HCT116 (cell line): ENCODE results near the gene ALCAM.

ENCODE experiments used
- CTCF ChIP-seq, 3 experiments: fragments of 200-600 bp in 1 of 3; sonication (generic) in 1 of 3; IDR thresholded peaks in 2 of 3; conservative IDR thresholded peaks in 1 of 3; 2 replicates each; pipeline ENCODE4 v1.5.1; 2012 to 2017; ENCODE audit warnings: low read depth in 2 of 3, low read length in 2 of 3, antibody characterized with exemption in 1 of 3, borderline replicate concordance in 1 of 3, control low read depth in 1 of 3, mild to moderate bottlenecking in 1 of 3, mixed read lengths in 1 of 3, mixed run types in 1 of 3, moderate library complexity in 1 of 3; ENCODE audit not compliant: insufficient read depth in 1 of 3
- EGR1 ChIP-seq: IDR thresholded peaks from 2 replicates; pipeline ENCODE4 v1.6.1; 2012; ENCODE audit warnings: low read depth
- EZH2phosphoT487 ChIP-seq: fragments of 200-600 bp; IDR thresholded peaks from 2 replicates; pipeline ENCODE4 v1.6.1; 2018; ENCODE audit warnings: antibody characterized with exemption, borderline replicate concordance
- POLR2A ChIP-seq: IDR thresholded peaks from 2 replicates; pipeline ENCODE4 v1.7.0; 2011; ENCODE audit warnings: borderline replicate concordance; ENCODE audit not compliant: insufficient read depth, insufficient read length; ENCODE audit errors: extremely low read depth

GRCh38 chr3:105466072-105466471, 99.4 kb downstream of the ALCAM start:
- no peak for TF ChIP-seq CTCF (IDR thresholded peaks at IDR 0.05 in 2 of 3, conservative IDR thresholded peaks at IDR 0.05 in 1 of 3; ENCODE audit: borderline replicate concordance in 1 of 3, insufficient read depth in 1 of 3, low read depth in 2 of 3, low read length in 2 of 3)
- TF ChIP-seq EGR1, result no peak
- TF ChIP-seq POLR2A, result no peak
- no peak for TF ChIP-seq EZH2phosphoT487
